OCI-LY7 (cell line): ENCODE data around the gene SCO1.

ENCODE experiments used
- CTCF ChIP-seq: fragments of 200-600 bp; sonication (generic); conservative IDR thresholded peaks from 2 replicates; pipeline ENCODE4 v1.5.1; 2014; ENCODE audit warnings: mild to moderate bottlenecking, antibody characterized with exemption, low read length, moderate library complexity, mixed read lengths
- EZH2phosphoT487 ChIP-seq: fragments of 200-600 bp; sonication (generic); IDR thresholded peaks from 2 replicates; pipeline ENCODE4 v1.6.1; 2018; ENCODE audit warnings: low read depth, borderline replicate concordance, mild to moderate bottlenecking, mixed run types, antibody characterized with exemption, low read length, moderate library complexity, mixed read lengths

DNA sequence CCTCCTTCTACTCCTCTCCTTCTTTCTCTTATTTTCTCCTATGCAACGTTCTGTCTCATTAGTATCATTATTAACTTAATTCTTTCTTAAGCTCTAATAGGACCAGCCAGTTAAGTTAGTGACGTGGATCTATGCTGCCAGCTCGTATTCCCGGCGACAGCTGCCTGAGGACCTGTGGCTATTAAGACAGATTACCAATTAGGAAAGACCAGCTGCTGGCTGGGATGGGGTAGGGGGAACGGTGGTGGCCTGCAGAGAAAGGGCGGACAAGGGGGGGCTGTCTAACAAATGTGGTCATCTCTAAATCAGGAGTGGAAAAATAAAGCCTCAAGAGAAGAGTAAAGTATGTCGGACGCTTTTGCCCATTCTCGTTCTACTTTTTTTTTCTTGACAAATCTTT, 39.5 kb downstream of the SCO1 start:
- no peak for TF ChIP-seq CTCF
- no peak for TF ChIP-seq EZH2phosphoT487
